ENCODE results near the gene CENPL. TPM values are rescaled to one million over a fixed set of nuclear protein-coding genes. Genes with fewer than 3 reads are reported as not detected.

The CENPL gene
- total and polyA plus RNA-seq, 10 of the 15 experiments (the other 5 are each of a cell fraction or from before 2014, with no cell fraction given) = 14.9 to 32.1 (median 24.5) TPM

DNA sequence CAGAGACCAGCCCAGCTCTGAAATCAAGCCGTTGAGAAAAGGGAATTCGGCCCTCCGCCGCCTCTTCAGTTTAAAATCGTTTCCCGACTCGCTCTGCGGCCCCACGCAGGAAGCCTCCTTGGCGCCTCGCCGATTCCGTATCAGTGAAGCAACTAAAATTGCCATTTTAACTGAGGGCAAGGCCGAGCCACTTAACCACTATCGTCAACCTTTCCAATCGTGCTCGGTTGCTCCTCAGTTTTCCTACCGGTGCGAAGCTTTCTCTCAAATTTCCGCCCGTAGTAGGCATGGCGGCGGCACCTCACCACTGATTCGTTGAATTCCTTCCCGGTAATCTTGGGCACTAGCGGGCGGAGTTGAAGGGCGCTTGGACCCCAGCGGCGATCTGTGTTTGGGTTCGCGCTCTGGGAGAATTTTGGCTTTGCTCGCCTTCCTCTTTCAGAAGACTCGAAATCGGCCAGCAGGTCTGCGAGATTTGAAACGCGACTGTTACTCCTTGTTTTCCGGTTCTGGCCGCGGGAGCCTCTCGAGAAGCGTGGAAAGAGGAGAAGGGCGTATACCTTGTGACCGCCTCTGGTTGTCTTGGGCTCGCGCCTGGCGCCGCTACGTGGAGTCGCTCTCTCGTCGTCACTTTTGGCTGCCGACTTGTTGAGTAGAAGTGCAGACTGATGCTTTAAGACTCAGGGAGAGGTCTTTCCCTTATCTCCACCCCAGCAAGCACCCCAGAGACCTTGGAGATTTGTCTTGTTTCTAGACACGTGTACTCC, at the start of gene CENPL, which contains the start of gene DARS2 (continued):
- TF ChIP-seq, protein P1, sequence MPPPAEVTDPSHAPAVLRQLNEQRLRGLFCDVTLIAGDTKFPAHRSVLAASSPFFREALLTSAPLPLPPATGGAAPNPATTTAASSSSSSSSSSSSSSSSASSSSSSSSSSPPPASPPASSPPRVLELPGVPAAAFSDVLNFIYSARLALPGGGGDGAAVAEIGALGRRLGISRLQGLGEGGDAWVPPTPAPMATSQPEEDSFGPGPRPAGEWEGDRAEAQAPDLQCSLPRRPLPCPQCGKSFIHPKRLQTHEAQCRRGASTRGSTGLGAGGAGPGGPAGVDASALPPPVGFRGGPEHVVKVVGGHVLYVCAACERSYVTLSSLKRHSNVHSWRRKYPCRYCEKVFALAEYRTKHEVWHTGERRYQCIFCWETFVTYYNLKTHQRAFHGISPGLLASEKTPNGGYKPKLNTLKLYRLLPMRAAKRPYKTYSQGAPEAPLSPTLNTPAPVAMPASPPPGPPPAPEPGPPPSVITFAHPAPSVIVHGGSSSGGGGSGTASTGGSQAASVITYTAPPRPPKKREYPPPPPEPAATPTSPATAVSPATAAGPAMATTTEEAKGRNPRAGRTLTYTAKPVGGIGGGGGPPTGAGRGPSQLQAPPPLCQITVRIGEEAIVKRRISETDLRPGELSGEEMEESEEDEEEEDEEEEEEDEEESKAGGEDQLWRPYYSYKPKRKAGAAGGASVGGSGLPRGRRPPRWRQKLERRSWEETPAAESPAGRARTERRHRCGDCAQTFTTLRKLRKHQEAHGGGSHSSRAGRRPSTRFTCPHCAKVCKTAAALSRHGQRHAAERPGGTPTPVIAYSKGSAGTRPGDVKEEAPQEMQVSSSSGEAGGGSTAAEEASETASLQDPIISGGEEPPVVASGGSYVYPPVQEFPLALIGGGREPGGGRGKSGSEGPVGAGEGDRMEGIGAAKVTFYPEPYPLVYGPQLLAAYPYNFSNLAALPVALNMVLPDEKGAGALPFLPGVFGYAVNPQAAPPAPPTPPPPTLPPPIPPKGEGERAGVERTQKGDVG (CRISPR knock-in tag; IDR thresholded peaks at IDR 0.05) = no peak
- TF ChIP-seq HCFC1 (IDR thresholded peaks at IDR 0.05; ENCODE audit: low read length) (peak; percentile 84), TCF12 (IDR thresholded peaks at IDR 0.05; ENCODE audit: low read depth, low read length) (no peak), FOXK2 (IDR thresholded peaks at IDR 0.05) (no peak), CEBPB (IDR thresholded peaks at IDR 0.05; ENCODE audit: borderline replicate concordance in 1 of 2, low read depth in 2 of 2, low read length in 2 of 2) (no peak), GATAD2B (conservative IDR thresholded peaks at IDR 0.05; ENCODE audit: low read depth) (peak; percentile 81), NR2C1 (IDR thresholded peaks at IDR 0.05) (peak; percentile 91), PML (IDR thresholded peaks at IDR 0.05; ENCODE audit: low read length) (peak; percentile 89; the same call in 1 of the 2 replicates), EGR1 (IDR thresholded peaks at IDR 0.05; ENCODE audit: borderline replicate concordance in 1 of 2, low read depth in 2 of 2, low read length in 2 of 2) (peak in 1 of 2 experiments; percentile 14; a peak in 1 of 3 replicates), DPF2 (IDR thresholded peaks at IDR 0.05) (peak; percentile 30; the same call in 1 of the 2 replicates), RFX5 (IDR thresholded peaks at IDR 0.05; ENCODE audit: low read depth, low read length) (no peak), SIN3A (IDR thresholded peaks at IDR 0.05; ENCODE audit: low read depth, low read length) (peak; percentile 96), EP300 (IDR thresholded peaks at IDR 0.05; ENCODE audit: borderline replicate concordance in 1 of 2, control insufficient read depth in 1 of 2, low read depth in 2 of 2, low read length in 2 of 2) (no peak; a peak in 1 of 4 replicates)
- TF ChIP-seq, protein P2, sequence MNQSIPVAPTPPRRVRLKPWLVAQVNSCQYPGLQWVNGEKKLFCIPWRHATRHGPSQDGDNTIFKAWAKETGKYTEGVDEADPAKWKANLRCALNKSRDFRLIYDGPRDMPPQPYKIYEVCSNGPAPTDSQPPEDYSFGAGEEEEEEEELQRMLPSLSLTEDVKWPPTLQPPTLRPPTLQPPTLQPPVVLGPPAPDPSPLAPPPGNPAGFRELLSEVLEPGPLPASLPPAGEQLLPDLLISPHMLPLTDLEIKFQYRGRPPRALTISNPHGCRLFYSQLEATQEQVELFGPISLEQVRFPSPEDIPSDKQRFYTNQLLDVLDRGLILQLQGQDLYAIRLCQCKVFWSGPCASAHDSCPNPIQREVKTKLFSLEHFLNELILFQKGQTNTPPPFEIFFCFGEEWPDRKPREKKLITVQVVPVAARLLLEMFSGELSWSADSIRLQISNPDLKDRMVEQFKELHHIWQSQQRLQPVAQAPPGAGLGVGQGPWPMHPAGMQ (IDR thresholded peaks at IDR 0.05; ENCODE audit: borderline replicate concordance) = no peak
- TF ChIP-seq, protein P3, sequence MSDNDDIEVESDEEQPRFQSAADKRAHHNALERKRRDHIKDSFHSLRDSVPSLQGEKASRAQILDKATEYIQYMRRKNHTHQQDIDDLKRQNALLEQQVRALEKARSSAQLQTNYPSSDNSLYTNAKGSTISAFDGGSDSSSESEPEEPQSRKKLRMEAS (IDR thresholded peaks at IDR 0.05; ENCODE audit: low read depth, low read length) = peak; percentile 49; the same call in 1 of the 2 replicates
- TF ChIP-seq, protein P4, sequence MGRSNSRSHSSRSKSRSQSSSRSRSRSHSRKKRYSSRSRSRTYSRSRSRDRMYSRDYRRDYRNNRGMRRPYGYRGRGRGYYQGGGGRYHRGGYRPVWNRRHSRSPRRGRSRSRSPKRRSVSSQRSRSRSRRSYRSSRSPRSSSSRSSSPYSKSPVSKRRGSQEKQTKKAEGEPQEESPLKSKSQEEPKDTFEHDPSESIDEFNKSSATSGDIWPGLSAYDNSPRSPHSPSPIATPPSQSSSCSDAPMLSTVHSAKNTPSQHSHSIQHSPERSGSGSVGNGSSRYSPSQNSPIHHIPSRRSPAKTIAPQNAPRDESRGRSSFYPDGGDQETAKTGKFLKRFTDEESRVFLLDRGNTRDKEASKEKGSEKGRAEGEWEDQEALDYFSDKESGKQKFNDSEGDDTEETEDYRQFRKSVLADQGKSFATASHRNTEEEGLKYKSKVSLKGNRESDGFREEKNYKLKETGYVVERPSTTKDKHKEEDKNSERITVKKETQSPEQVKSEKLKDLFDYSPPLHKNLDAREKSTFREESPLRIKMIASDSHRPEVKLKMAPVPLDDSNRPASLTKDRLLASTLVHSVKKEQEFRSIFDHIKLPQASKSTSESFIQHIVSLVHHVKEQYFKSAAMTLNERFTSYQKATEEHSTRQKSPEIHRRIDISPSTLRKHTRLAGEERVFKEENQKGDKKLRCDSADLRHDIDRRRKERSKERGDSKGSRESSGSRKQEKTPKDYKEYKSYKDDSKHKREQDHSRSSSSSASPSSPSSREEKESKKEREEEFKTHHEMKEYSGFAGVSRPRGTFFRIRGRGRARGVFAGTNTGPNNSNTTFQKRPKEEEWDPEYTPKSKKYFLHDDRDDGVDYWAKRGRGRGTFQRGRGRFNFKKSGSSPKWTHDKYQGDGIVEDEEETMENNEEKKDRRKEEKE (IDR thresholded peaks at IDR 0.05) = no peak
- TF ChIP-seq, protein P5, sequence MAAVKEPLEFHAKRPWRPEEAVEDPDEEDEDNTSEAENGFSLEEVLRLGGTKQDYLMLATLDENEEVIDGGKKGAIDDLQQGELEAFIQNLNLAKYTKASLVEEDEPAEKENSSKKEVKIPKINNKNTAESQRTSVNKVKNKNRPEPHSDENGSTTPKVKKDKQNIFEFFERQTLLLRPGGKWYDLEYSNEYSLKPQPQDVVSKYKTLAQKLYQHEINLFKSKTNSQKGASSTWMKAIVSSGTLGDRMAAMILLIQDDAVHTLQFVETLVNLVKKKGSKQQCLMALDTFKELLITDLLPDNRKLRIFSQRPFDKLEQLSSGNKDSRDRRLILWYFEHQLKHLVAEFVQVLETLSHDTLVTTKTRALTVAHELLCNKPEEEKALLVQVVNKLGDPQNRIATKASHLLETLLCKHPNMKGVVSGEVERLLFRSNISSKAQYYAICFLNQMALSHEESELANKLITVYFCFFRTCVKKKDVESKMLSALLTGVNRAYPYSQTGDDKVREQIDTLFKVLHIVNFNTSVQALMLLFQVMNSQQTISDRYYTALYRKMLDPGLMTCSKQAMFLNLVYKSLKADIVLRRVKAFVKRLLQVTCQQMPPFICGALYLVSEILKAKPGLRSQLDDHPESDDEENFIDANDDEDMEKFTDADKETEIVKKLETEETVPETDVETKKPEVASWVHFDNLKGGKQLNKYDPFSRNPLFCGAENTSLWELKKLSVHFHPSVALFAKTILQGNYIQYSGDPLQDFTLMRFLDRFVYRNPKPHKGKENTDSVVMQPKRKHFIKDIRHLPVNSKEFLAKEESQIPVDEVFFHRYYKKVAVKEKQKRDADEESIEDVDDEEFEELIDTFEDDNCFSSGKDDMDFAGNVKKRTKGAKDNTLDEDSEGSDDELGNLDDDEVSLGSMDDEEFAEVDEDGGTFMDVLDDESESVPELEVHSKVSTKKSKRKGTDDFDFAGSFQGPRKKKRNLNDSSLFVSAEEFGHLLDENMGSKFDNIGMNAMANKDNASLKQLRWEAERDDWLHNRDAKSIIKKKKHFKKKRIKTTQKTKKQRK (IDR thresholded peaks at IDR 0.05; ENCODE audit: low read depth, low read length) = peak; percentile 24; the same call in 1 of the 2 replicates

Data from GM12878 (cell line).